Adipose tissue (tissue), 3 donors: ENCODE results near the gene GPR137B. TPM values are rescaled to one million over a fixed set of nuclear protein-coding genes. Genes with fewer than 3 reads are reported as not detected.
"Not testable (repeated sequence)": the region's sequence is repeated elsewhere in the genome, so short reads cannot be mapped to it uniquely, and the experiment has no call there.

ENCODE experiments used
- H3K27ac ChIP-seq: one replicate; pipeline ENCODE4 v1.5.1; 2013; ENCODE audit warnings: low read depth, low read length
- WGBS, 3 donors: extraction: QIAGEN DNeasy Blood & Tissue Kit; methylation state at CpG; one replicate each; pipeline ENCODE4 v1.1.7; 2013; 5-methylcytosine and 5-hydroxymethylcytosine counted together
- polyA plus RNA-seq, 3 donors: library from polyadenylated mRNA; stranded (reverse); fragments of 200-250 nt; gene quantifications; one replicate each; pipeline ENCODE4 v1.2.3, GENCODE V29; 2013
- donor health status: healthy with polysubstance abuse.
- donor health status: Bipolar disorder and iron deficiency.
- donor health status: healthy.

The GPR137B gene
- polyA plus RNA-seq, 3 donors, result 1.6 to 9.8 (median 7.3) TPM

- no peak overlapping the region for H3K27ac ChIP-seq
- 59 to 84% (median 65%) methylated on average over 10 of the region's 10 CpGs for WGBS, 3 donors
Observed at GRCh38 chr1:236168716-236169429, 26.5 kb downstream of the GPR137B start.

DNA sequence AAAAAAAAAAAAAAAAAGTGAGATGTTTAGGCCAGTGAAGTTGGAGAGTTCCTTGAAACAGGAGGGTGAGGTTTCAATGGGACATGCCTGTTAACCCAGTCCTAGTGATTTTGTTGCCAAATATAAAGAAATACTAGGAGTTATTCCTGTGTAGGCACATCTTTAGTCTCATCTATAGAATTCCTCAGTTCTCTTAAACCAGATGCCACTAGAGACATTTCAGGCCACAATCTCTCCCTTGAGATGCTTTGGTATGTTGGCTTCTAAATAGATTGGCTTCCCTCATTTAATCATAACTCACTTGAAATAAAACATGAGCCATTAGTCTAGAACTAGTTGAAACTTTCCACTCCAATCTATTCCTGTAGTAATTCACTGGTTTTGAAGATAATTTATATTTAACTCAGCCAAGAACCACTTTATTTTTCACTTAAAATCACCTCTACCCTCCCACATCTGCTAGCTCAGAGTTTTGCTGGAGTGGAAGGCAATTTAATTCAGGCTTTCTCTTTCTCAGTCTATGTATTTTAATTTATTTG lies 29.8 kb downstream of the GPR137B start:
- no peak overlapping the region for H3K27ac ChIP-seq

GRCh38 chr1:236173174-236173767 lies 30.9 kb downstream of the GPR137B start:
- 71 to 83% (median 79%) methylated on average over 5 of the region's 5 CpGs for WGBS, 3 donors
- no peak overlapping the region for H3K27ac ChIP-seq

DNA sequence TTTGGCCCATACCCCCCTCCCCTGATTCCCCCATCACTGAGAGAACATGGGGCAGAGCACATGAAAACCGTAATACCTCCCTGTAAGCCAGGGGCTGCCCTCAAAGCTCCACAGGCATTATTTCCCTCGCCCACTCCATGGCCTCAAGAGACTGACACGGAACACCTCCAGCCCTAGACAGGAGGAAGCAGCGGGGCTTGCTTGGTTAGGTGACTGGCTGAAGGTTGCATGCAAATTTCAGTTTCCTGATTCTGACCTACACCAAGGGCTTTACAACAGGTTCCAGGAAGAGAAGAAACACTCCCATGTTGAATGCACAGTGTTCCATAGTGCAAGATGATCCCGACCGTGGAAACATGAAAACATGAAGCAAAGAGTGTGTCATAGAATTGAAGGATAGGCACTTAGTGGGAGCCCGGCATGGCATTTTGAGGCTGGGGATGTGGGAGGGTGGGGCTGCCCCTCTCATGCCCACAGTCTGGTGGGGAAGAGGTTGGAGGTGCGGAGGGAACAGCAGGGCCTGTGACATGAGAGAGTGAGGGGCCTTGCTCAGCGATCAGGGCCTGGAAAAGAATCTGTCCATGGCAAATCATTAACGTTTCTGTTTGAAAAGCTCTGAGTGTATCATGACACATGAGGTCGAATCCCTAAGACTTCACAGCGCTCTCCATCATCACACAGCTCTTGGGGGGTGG lies 33.5 kb downstream of the GPR137B start:
- 73 to 93% (median 93%) methylated on average over 12 of the region's 12 CpGs for WGBS, 3 donors
- H3K27ac ChIP-seq, result no peak overlapping the region

- 44 to 74% (median 71%) methylated on average over 18 of the region's 18 CpGs for WGBS, 3 donors
- no peak overlapping the region for H3K27ac ChIP-seq
Observed at GRCh38 chr1:236176337-236177336, 34.3 kb downstream of the GPR137B start.

DNA sequence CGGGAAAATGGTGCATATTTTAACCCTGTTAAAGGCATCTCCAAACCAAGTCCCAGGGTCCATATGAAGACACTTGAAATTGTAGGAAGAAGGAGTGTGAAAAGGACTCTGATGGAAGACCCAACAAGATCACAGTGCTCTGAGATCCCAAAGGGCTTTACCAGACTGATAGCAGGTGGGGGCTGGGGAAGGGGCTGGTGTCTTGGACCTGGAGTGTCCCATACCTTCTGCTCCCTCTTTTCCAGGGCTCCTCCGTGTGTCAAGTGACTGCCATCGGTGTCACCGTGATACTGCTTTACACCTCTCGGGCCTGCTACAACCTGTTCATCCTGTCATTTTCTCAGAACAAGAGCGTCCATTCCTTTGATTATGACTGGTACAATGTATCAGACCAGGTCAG lies 37.3 kb downstream of the GPR137B start:
- H3K27ac ChIP-seq, result no peak overlapping the region
- WGBS, 3 donors, result 95% methylated on average over 6 of the region's 6 CpGs

- H3K27ac ChIP-seq, result no peak overlapping the region
- WGBS, 3 donors, result 92 to 97% (median 96%) methylated on average over 3 of the region's 3 CpGs
Observed at GRCh38 chr1:236181059-236181458, 38.7 kb downstream of the GPR137B start.

GRCh38 chr1:236185687-236186086 lies 43.3 kb downstream of the GPR137B start:
- 71 to 89% (median 80%) methylated on average over 4 of the region's 4 CpGs for WGBS, 3 donors
- no peak overlapping the region for H3K27ac ChIP-seq

DNA sequence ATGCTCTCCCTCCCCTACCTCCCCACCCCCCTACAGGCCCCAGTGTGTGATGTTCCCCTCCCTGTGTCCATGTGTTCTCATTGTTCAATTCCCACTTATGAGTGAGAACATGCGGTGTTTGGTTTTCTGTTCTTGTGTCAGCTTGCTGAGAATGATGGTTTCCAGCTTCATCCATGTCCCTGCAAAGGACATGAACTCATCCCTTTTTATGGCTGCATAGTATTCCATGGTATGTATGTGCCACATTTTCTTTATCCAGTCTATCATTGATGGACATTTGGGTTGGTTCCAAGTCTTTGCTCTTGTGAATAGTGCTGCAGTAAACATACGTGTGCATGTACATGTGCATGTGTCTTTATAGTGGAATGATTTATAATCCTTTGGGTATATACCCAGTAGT lies 44.1 kb downstream of the GPR137B start:
- not testable (repeated sequence) for H3K27ac ChIP-seq
- 97 to 99% (median 99%) methylated on average over 2 of the region's 2 CpGs for WGBS, 3 donors

DNA sequence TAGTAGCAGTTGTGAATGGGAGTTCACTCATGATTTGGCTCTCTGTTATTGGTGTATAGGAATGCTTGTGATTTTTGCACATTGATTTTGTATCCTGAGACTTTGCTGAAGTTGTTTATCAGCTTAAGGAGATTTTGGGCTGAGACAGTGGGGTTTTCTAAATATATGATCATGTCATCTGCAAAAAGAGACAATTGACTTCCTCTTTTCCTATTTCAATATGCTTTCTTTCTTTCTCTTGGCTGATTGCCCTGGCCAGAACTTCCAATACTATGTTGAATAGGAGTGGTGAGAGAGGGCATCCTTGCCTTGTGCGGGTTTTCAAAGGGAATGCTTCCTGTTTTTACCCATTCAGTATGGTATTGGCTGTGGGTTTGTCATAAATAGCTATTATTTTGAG lies 45.7 kb downstream of the GPR137B start:
- WGBS, 3 donors, result 81 to 90% (median 88%) methylated on average over 1 of the region's 1 CpG
- H3K27ac ChIP-seq, result not testable (repeated sequence)

DNA sequence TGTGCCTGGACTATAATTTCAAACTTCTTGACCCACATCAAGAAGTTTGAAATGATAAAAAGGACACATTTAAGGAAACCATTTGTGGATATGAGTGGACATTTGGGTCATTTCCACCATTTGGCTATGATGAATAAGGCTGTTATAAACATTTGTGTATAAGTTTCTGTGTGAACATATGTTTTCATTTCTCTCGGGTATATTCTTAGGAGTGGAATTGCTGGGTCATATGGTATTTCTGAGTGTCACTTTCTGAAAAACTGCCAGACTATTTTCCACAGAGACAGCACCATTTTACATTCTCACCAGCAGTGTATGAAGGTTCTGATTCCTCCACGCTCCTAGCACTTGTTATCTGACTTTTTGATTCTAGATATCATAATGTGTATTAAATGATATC lies 50.8 kb downstream of the GPR137B start:
- no peak overlapping the region for H3K27ac ChIP-seq
- WGBS, 3 donors, result 91 to 93% (median 92%) methylated on average over 2 of the region's 2 CpGs

GRCh38 chr1:236200925-236201324 lies 58.6 kb downstream of the GPR137B start:
- H3K27ac ChIP-seq, result no peak overlapping the region

GRCh38 chr1:236201786-236202185 lies 59.4 kb downstream of the GPR137B start:
- H3K27ac ChIP-seq, result no peak overlapping the region
- WGBS, 3 donors, result 89 to 97% (median 96%) methylated on average over 1 of the region's 1 CpG

GRCh38 chr1:236204039-236204438 lies 61.7 kb downstream of the GPR137B start:
- WGBS, 3 donors, result 90 to 98% (median 94%) methylated on average over 1 of the region's 1 CpG

GRCh38 chr1:236204656-236205055 lies 62.3 kb downstream of the GPR137B start:
- WGBS, 3 donors, result 93 to 98% (median 96%) methylated on average over 3 of the region's 3 CpGs
- H3K27ac ChIP-seq, result no peak overlapping the region

More at GRCh38 chr1:236204039-236204438, 61.7 kb downstream of the GPR137B start:
- no peak overlapping the region for H3K27ac ChIP-seq

DNA sequence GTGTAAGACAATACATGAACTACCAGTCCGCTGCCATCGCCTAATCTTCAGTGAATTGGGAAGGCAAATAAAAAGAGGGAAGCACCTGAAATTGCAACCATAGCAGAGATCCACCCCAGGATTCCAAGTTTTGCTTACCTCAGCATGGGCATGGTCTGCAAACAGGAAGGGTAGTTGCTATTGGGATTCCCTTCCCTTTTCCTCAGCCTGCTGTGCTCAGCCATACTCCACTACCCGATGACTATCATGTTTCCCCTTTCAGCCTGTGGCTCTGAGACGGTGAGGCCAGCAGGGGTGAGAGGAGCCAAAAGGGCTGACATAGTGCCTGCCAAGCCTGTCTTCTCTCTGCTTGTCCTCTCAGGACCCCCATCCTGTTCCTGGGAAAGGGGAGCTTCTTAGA lies 64.2 kb downstream of the GPR137B start:
- H3K27ac ChIP-seq, result no peak overlapping the region

GRCh38 chr1:236207121-236207520 lies 64.8 kb downstream of the GPR137B start:
- WGBS, 3 donors, result 67 to 86% (median 74%) methylated on average over 5 of the region's 5 CpGs
- no peak overlapping the region for H3K27ac ChIP-seq

More for the DNA sequence above, 64.2 kb downstream of the GPR137B start:
- WGBS, 3 donors, result 59 to 78% (median 65%) methylated on average over 4 of the region's 4 CpGs

GRCh38 chr1:236207569-236207968 lies 65.2 kb downstream of the GPR137B start:
- WGBS, 3 donors, result 93 to 96% (median 94%) methylated on average over 4 of the region's 4 CpGs
- no peak overlapping the region for H3K27ac ChIP-seq
